K562 treated with DMSO at 1 percent for 48 hours (cell line): Measurements from ENCODE around the gene PTGIS. TPM values are rescaled to one million over a fixed set of nuclear protein-coding genes. Genes with fewer than 3 reads are reported as not detected.

Experiments
- total RNA-seq: library from RNA; unstranded; fragments of 300-600 nt; gene quantifications from 2 replicates; pipeline ENCODE4 v1.2.3, GENCODE V29; 2022; ENCODE audit warnings: low replicate concordance; ENCODE audit errors: extremely low read depth

PTGIS gene
- total RNA-seq = not detected in 2 replicates

DNA sequence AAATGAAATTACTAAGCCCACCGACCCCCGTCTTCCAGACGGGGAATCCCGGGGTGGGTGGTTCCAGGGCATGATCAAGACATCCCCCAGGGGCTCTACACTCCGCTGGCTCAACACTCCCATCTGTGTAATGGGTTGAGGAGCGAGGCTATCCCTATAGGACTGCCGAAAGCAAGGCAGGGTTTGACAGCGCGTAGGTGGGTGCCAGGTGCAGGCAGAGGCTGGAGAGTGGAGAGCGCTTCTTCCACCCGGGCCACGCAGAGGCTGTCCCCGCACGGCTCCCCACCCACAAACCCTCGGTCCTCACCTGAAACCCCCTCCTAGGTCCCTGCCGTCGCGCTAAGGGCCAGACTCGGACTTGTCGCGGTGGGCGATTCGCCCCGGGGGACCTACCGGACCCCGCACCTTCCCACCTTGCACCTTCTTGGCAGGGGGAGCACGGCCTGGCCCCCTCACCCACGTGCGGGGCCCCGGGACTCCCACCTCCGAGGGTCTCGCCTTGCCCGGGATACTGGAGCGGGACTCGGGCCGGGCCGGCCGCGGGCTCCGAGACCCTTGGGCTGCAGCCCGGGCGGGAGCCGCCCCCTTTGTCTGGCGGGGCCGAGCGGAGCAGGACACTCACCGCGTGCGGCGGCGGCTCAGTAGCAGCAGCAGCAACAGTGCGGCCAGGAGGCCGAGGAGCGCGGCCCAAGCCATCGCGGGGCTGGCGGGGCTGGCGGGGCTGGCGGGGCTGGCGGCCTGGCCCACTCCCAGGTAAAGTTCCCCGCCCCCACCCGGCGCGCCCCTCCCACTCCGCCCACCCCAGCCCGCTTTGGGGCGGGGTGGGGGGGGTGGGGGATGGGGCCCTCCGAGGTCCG, at the start of gene PTGIS:
Gene PTGIS, minus strand, starts transcription at position 717 of the 857 bp plus-strand sequence. Its CDS starts 21 bp downstream, at position 696.

GRCh38 chr20:49482621-49483017, 85.3 kb downstream of the PTGIS start, which contains the start of gene KCNB1:
Gene KCNB1 (minus strand): TSS chr20:49482668. CDS start chr20:49482480, 188 bp downstream.

Other genes with a start within 250 kb of the PTGIS start
- not detected in 2 replicates for gene KCNB1, start 85.5 kb downstream of the PTGIS start, total RNA-seq
- not detected in 2 replicates for gene B4GALT5, start 145.7 kb upstream of the PTGIS start, total RNA-seq
- gene SLC9A8, start 244.7 kb upstream of the PTGIS start, total RNA-seq = not detected in 2 replicates